GM19463 (cell line): ENCODE data around the gene ARHGAP42.

Experiments
- ATAC-seq: cut with Tn5 transposase; IDR thresholded peaks from one replicate; pipeline ENCODE4 v1.9.1; 2021; ENCODE audit warnings: mild to moderate bottlenecking, moderate library complexity; ENCODE audit not compliant: unreplicated experiment

Gene ARHGAP42

DNA sequence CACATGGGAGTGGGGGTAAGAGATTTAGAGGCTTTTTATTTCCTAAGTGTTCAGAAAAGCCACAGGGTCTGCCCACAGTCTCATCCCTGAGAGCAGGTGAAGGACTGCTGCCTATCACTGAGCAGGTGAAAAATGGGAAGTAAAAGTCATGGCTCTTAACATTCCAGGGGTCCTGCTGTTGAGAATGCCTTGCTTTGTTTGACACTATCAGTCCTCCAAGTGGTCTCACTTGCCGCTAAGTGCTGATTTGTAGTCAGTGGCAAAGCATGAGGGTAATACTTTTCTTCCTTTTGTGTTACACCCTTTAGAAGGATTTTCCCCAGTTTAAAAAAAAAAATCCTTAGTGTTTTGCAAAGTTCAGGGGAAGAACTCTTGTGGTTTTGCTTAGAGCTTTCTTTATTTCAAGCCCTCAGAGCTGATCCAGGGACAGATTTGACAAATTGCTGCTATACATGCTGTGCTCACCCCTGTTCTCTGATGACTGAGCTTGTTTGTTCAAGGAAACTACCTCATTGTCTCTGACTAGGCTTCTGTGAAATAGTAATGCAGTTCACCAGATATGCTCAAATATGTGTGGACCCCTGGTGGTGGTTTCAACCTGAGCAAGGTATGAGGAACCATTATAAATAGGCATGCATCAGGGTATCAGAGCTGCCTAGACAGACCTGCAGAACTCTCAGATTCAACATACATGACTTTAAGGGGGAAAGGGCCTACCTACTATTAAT, 141.0 kb downstream of the ARHGAP42 start:
- ATAC-seq = peak; percentile 72

DNA sequence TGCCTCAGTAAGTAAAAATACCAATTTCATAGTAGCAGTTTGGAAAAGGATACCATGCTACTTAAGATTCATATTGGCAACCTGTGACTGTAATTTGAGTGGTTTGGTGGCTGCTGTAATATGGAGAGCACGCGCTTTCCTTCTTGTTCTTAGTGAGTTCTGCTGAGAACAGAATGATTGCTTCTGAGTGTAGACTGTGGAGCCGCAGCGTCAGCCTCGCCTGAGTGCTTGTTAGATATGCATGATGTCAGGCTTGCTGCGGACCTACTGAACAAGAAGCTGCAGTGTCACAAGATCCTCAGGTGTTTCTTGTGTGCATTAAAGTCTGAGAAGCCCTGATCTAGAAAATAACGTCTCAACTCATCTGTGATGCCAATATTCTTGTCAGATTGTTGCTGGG, 143.2 kb downstream of the ARHGAP42 start:
- ATAC-seq = no peak

DNA sequence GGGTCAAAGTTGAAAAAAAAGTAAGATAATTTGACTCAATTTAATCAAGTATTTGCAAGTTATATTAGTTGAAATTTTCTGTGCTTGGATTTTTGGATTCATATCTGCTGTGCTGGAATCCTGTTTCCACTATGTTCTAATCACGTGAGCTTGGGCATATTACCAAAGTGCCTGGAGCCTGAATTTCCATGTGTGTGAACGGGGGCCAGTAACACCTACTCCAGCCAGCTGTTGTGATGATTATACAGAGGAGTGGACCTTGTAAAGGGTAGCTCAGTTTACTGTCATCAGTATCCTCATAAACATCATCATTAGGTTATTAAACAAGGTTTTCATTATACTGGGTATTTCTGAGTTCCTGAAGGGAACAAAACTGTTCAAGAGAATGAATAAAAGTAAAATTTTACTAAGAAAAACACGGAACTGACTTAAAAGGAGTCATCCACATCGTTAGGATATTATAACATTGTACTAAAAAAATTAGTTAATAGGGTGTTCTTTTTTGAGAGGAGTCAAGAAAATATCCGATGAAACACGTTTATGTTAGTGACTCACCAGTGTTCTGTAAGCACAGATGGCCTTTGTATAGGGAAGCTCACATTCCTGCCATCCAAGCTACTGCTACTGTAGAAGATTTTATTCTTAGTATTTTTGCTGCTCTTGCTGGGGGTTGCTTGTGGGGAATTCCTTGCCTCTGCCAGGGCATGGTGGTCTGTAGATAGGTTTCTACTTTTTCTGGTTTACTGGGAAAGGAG, 144.1 kb downstream of the ARHGAP42 start:
- no peak for ATAC-seq

DNA sequence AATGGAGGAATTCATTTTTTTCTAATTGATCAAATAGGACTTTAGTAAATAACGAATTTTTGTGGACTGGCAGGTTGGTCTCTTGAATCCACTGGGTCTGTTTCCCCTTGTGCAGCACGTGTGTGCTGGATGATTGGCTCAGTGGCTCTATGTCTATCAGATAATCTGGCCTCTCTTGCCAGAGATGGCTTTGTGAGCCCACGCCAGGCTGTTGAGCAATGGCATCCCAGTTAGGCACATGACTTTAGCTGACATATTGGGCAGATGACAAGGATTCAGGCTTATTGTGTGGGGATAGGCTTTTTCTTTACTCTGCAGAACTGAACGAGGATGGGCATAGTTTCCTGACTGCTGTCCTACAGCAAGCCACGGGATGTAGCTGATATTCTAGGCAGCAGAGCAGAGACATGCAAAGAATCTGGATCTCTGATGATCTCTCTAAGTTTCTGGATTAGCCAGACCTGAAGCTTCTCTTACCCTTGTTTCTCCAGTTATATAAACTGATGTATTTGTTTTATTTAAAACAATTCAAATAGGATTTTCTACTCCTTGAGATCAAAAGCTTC, 144.9 kb downstream of the ARHGAP42 start:
- ATAC-seq = no peak

DNA sequence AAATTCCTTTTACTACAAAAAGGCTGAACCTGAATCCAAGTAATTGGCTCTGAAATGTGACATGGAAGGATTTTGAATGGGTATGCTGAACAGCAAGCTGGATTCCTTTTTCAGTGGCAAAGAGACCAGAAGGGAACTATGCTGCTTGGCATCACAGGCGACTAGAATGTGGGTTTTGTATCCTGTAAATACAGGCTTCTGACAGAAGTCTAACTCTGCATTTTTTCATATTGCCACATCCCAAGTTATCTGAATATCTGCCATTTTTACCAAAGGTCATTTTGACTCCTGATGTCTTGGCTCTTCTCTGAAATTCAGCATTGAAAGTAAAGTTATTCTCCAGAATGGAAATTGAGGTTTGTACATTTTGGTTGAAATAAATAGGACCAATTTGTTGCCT, 145.7 kb downstream of the ARHGAP42 start:
- ATAC-seq = no peak

DNA sequence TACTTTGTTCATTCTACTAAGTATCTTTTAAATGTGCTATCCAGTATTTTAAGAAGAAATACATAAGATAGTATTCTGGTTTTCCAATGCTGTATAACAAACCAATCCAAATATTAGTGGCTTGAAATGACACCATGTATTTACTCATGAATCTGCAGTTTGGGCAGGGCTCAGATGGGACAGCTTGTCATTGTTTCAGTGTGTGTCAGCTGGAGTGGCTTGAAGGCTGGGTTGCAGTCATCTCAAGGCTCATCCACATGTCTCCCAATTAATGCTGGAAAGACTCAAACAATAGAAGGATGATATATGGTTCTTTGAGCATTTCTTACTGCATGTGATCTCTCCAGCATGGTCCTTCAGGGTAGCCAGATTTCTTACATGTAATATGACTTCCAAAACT, 146.2 kb downstream of the ARHGAP42 start:
- ATAC-seq = no peak

DNA sequence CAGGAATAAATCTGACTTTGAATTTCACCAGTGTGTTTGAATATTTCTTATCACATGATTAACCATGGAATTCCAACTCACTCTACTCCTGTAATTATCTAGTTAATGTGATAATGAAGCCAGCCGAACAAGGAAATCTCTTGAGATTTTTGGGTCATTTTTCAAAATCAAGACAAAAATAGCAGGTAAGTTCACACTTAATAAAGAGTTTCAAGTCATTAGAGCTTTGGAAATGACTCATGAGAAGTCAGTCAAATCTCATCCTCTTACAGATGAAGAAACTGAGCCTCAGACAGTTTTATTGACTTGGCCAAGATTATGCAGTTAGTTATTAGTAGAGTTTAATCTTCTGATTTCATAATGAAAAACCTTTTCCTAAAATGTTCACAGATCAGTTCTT, 148.8 kb downstream of the ARHGAP42 start:
- no peak for ATAC-seq

DNA sequence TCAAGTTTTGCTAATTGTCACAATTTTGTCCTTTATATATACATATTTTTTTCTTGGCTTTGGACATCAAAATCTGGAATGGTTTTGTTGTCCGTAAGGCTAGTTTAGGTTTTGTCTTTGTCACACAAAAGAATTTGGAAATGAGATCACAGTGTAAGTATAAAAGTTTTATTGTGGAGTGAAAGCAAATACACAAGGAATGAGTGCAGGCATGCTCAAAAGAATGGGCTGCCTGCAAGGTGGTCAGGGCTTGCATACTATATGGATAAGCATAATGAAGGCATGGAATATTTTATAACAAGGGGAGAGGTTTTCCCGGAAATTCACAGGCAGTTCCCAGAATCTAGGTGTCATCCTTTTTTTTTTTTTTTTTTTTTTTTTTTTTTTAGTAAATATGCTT, 150.2 kb downstream of the ARHGAP42 start:
- ATAC-seq = no peak

DNA sequence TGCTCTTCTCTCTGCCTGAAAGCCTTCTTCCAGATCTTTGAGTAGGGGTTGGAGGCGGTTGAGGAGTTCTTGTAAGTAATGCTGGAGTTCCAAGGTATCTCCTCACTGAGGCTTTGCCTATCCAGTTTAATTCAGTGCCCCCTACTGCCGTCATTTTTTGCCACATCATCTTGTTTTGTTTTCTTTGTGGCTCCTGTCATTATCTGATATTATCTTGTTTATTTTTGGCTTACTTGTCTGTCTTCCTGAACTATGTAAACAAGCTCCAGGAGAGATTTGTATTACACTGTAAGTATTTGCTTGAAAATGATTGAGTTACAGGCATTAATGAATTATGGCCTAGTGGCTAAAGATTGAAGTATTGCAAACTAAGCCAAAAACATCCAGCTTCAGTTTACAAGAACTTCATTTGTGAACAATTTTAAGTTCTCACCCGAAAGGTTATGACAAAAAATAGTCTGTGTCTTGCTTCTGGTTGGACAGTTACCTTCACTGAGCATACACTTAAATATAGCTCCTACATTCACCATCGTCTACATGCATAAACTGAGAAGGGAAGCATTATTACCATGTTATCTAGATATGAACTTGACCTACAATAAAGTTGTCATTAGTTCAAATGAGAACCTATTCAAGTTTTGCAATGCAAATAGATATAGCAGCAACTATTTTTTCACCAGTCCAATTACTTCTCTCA, 154.8 kb downstream of the ARHGAP42 start:
- ATAC-seq = no peak

DNA sequence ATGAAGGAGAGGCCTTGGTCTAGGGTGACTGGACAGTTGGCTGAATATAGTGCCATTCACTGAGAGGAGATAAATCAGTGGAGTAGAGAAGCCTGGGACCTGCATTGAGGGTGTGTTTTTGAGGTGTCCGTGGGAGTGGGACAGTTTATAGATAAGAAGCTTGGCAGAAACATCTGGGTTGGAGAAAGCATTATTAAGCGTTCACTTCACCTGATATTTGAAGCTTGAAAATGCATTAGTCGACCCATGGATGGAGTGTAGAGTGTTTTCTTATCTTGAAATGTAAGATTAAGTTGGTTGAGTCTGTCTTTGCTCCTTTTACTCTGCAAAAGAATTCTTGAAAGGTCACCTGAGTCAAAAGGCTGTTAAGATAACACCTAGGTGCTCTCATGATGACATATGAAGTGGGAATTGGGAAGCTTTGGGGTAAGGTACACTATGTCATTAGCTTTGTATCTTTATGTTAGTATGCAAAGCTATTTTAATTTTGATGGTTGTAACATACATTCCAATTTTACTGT, 160.7 kb downstream of the ARHGAP42 start:
- ATAC-seq = no peak

DNA sequence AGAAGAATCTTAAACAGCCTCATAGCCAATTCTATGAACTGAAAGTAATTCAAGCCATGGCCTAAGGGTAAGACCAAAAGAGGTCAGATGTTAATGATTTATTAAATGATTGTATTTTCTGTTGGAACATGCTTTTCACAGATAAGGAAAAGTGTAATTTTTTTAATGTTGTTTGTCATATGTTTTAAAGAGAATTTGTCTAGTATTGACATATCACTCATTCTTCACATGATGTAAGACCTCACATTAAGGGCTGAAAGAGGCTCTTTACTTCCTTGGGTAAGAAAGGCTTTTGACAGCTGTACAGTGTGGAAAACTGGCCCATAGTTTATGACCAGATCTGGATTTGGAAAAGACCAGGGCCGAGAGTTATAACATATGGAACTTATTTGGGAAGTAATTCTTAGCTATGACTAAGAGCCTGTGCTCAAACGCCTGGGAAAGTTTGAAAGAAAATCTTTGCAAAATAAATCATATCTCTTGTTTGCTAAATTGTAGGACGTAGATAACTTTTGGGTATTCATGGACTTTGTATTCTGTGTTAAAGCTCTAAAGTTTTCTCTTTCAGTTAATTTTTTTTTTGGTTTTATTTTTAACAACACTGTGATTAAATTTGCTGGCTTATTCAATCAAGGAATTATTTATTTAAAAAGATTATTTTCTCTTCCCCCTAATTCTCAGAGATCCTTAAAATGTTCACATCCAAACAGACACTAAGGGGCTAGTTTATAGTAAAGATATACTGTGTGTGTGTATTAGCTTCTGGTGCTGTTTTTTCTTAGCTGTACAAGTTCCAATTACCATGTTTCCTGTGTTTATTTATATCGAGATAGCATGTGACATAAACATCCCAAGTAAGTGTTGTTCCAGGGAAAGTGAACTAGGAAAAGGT, 162.2 kb downstream of the ARHGAP42 start:
- no peak for ATAC-seq

DNA sequence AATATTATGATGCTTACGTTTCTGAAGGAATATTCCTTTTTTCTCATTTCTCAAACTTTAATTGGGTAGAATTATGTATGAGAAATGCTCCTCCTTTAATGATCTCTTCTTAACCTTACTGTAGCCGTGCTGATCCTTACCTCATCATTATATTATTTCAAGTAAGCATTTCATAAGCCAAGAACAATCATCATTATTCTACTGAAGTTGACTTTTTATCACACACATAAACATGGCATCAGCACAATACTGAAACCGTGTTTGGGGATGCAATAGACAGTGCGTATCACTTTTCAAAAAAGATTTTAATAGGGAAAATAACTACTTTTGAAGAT, 162.8 kb downstream of the ARHGAP42 start:
- ATAC-seq = no peak

DNA sequence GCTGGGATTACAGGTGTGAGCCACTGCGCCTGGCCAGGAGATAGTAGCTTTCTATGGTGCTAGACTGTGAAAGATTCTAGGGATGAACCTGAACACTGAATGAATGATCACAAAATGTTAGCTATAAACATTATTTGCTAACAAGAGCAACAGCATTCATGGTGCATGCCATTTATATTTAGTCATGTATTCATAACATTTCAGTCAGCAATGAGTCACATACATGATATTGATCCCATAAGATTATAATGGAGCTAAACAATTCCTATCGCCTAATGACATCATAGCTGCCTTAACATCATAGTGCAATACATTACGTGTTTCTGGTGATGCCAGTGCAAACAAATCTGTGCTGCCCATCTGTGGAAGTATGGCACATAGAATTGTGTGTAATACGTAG, 164.1 kb downstream of the ARHGAP42 start:
- ATAC-seq = no peak

DNA sequence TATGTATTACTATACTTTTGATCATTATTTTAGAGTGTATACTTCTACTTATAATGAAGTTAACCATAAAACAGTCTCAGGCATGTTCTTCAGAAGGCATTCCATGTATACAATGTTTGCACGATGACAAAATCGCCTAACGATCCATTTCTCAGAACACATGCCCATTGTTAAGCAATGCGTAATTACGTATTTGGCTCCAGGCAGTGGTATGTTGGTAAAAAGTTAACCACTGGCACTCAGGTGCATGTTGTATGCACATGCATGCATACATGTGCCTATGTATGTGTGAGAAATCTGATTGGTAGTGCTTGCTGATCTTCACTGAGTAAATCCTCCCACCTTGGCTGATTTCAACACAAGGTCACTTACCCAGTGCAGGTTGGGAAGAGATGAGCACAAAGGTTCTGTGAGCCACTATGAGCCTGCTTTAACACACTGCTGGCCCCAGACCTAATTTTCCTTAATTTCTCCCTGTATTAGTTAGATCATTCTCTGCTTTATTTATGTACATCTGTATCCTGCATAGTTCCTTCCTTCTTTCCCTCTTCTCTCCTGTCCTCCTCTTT, 164.6 kb downstream of the ARHGAP42 start:
- ATAC-seq = no peak

DNA sequence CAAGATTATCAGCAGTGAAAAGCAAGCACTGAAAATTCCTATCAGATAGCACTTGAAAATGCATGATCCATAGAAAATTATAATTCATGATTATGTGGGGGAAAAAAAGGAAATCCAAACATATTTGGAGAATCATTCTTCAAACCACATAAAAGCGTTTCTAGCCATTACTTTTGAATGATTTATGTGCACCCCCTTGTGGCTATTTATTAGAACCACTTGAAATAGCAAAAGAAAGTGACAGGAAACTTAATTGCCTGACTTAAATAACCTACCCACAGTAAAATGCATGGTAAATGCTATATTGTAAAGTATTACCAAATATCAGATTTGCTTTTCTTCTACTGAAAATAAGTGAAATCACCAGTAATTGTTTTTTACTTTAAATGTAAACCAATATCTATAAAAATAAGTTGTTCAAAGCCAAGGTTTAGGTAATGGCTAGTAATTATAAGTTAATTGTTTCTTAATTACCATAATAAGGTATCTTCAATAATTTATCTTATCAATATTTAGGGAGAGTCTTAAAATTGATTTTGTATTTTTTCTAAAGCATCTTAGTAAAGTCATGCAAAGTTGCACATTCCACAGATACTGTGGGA, 168.5 kb downstream of the ARHGAP42 start:
- no peak for ATAC-seq

DNA sequence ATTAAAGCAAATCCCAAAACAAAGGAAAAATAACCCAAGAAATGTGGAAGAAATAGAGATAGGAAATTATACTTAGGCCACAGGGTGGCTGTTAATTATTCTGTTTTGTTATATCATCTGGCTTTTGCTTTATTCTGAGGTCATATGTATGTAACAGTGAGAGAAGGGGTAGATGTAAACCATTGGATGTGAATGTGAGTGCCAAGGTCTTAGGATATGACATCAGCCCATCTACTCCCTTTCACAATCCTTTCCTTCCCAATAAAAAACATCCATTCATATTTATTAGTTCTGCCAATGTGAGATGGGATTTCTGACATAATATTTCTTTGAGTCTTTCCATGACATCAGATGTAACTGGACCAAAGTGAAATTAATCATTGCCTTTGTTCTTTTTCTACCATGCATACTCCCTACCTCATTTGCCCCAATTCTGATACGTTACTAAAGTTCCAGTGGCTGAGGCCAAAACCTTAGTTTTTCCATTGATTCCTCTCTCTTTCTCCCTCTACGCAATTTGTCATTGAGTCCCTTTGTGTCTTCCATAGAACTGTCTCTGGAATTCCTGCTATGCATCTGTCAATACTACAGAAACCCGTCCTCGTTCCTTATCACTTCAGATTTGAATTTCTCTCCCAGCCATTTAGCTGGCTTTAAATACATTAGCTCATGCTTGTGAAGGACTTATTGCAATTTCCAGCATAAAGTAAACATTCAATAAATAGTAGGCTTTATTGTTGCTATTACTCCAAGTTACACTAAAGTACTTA, 170.3 kb downstream of the ARHGAP42 start:
- ATAC-seq = no peak

DNA sequence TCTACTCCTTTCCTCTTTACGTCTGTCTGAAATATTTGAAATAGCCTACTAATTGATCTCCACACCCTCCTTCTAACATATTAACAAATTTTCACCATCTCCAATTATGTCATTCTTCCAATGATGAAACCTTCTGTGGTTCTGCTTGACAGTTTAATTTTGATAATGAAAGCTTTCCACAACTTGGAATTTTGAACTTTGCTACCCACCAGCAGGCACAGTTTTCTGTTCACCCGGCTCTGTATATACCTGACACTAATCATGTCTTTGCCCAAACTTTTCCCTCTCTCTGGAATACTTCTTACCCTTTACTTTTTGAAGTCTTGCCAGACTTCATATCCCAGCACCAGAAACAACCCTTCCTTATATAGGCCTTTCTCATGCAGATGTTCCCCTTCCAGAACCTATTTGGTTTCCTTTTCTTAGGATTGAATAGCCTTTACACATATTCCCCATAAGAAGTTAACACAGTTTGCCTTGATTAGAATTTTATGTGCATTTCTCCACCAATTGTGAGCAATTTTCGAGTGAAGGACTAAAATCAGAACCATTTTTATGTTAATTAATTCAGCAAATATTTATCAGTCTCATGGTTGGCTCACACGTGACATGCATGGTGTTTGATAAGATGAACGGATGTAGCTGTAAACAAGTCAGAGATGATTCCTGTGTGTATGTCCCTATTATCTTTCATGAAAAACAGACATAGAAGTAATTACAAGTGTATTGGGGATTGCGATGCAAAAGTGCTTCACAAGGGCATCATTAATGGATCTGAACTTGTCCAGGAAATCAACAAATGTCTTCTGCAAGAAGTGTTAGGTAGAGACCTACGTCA, 173.4 kb downstream of the ARHGAP42 start:
- ATAC-seq = no peak

DNA sequence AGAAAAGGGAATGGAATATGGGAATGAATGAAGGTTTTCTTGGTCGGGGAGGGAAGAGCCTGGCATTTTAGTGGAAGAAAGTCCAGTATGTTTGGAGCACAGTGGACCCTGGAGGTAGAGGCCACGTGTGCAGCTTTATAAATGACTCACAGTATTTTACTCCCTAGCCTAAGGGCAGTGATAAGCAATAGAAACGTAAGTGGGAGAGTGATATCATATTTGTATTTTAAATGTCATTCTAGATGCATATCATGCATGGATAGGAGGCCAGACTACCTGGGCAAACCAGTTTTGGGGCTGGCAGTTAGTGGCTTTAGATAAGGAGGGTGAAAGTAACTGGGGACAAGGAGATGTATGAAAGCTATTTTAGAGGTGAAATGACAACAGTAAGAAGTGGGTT, 174.1 kb downstream of the ARHGAP42 start:
- ATAC-seq = no peak
